T-helper 2 cell treated with Interferon-gamma antibody and Interleukin-4, amounts not matched to agents 5 μg/mL and 100 μg/mL, for 36 hours (primary cell): Measurements from ENCODE around the gene FAM98C.
"Not testable (repeated sequence)": the region's sequence is repeated elsewhere in the genome, so short reads cannot be mapped to it uniquely, and the experiment has no call there.

Source experiments
- DNase-seq: peaks from one replicate; pipeline ENCODE4 v3.0.0; 2021; ENCODE audit warnings: low spot score
- H3K27ac Mint-ChIP-seq: one replicate; pipeline ENCODE4 v1.8.0; 2021; ENCODE audit warnings: mild to moderate bottlenecking, mixed read lengths
- H3K27me3 Mint-ChIP-seq: one replicate; pipeline ENCODE4 v1.8.0; 2021; ENCODE audit warnings: low read depth, mixed read lengths
- H3K36me3 Mint-ChIP-seq: one replicate; pipeline ENCODE4 v1.8.0; 2021; ENCODE audit warnings: low read depth, mixed read lengths
- H3K4me1 Mint-ChIP-seq: one replicate; pipeline ENCODE4 v1.8.0; 2021; ENCODE audit warnings: low read depth, mixed read lengths
- H3K4me3 Mint-ChIP-seq: one replicate; pipeline ENCODE4 v1.8.0; 2022; ENCODE audit warnings: mild to moderate bottlenecking, moderate library complexity, mixed read lengths
- H3K9me3 Mint-ChIP-seq: one replicate; pipeline ENCODE4 v1.8.0; 2021; ENCODE audit warnings: mixed read lengths

Gene FAM98C

DNA sequence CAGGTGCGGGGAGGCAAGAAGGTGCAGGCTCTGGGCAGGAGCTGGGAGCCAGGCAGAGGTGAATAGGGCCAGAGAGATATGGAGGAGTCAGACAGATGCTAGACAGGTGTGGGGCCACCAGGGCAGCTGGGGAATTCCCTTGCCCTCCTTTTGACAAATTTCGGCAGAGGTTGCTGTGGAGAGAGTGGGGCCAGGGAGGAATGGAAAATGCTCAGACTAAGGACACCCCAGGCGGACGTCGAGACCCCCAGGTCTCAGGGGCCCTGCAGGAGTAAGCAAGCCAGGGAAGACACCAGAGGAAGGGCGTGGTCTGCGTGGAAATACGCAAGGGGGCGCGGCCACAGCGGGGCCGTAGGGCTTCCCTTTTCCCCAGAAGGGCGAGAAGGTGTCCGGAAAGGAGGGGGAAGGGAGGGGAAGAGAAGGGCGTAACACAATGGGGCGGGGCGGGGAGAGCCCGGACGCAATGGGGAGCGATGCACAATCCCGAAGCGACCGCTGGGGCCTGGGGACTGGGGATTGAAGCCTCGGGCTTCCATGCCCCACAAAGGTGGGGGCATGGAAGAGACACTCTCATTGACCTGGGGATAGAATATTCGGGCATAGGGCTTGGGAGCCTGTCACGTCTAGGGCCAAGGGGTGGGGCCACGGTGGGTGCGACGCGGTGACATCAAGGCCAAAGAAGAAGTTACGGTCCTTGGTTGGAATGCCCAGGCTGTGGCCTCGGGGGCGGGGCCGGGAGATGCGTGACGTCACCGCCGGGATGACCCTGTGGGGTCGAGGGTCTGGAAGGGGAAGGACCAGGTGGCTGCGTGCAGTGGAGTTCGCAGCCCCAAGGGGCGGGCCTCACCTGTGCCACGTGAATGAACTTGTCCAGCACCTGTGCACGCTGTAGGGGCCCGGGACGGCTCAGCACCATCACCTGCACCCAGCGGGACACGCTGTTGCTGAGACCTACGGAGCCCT is 14.9 kb downstream of the FAM98C start:
- Mint-ChIP-seq H3K36me3 (peaks cover 2% of the 10 kb centered on the region), H3K27me3 (no peaks in the 10 kb centered on the region), H3K27ac (peak overlapping the region; percentile 79), H3K4me3 (peak overlapping the region; percentile 87), H3K4me1 (peaks cover 22% of the 10 kb centered on the region), H3K9me3 (no peaks in the 10 kb centered on the region)
- peak; percentile 63 for DNase-seq

DNA sequence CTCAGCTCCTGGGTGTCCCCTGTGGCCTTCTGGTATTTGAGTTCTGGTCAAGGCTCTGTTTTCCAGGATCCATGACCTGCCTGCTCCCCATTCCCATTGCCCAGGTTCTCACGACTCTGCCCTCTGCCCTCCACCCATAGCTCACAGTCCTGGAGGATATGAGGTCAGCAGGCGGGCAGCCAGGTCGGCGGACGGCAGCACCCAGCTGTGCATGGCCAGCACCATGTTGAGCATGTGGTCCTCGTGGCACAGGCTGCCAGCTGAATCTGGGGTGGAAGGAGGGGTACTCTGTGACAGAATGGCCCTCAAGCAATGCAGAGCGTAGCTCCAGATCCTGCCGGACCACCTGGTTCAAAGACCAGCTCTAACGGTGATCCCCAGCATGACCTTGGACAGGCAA is 18.0 kb downstream of the FAM98C start:
- Mint-ChIP-seq H3K36me3 (peaks cover 2% of the 10 kb centered on the region), H3K9me3 (no peaks in the 10 kb centered on the region), H3K27ac (no peak overlapping the region), H3K27me3 (no peaks in the 10 kb centered on the region), H3K4me1 (peaks cover 25% of the 10 kb centered on the region), H3K4me3 (no peak overlapping the region)
- DNase-seq = no peak

DNA sequence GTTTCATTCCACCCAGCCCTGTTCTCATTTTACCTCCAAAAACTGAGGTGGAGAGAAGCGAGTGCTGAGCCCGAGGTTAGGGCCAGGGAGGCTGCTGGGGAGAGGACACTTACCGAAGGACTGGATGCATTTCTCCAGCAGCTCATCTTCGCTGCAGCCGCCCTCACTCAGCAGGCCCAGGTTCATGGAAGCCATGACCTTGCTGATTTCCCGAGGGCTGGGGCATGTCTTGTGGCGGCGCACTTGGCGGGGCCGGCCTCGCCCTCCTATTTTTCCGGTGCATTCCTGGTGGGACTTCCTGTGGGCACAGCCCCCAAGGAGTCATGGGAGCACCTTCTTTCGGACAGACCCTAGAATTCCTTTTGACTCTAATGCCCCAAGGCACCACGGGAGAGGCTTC is 19.0 kb downstream of the FAM98C start:
- Mint-ChIP-seq H3K9me3 (no peaks in the 10 kb centered on the region), H3K4me1 (peaks cover 26% of the 10 kb centered on the region), H3K36me3 (peaks cover 2% of the 10 kb centered on the region), H3K4me3 (no peak overlapping the region), H3K27ac (no peak overlapping the region), H3K27me3 (no peaks in the 10 kb centered on the region)
- no peak for DNase-seq

DNA sequence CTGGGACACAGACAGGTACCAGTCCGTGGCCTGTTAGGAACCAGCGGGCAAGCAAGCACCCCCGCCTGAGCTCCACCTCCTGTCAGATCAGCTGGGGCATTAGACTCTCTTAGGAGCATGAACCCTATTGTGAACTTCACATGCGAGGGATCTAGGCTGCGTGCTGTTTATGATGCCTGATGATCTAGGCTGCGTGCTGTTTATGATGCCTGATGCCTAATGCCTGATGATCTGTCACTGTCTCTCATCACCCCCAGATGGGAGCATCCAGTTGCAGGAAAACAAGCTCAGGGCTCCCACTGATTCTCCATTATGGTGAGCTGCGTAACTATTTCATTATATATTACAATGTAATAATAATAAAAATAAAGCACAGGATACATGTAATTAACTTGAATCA is 19.5 kb downstream of the FAM98C start:
- H3K36me3 Mint-ChIP-seq = peaks cover 2% of the 10 kb centered on the region
- H3K27me3 Mint-ChIP-seq = no peaks in the 10 kb centered on the region
- no peaks in the 10 kb centered on the region for H3K9me3 Mint-ChIP-seq
- H3K4me1 Mint-ChIP-seq = peaks cover 23% of the 10 kb centered on the region
- no peak overlapping the region for H3K4me3 Mint-ChIP-seq
- no peak overlapping the region for H3K27ac Mint-ChIP-seq
- DNase-seq = no peak

DNA sequence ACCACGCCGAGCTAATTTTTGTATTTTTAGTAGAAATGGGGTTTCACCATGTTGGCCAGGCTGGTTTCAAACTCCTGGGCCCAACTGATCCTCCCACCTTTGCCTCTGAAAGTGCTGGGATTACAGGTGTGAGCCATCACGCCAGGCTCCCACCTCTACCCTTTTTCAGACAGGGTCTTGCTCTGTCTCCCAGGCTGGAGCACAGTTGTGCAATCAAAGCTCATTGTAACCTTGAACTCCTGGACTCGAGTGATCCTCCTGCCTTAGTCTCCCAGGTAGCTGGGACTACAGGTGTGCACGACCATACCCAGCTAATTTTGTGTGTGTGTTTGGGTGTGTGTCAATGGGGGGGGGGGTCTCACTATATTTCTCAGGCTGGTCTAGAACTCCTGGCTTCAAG is 21.4 kb downstream of the FAM98C start:
- Mint-ChIP-seq H3K27me3 (no peaks in the 10 kb centered on the region), H3K27ac (no peak overlapping the region), H3K9me3 (no peaks in the 10 kb centered on the region), H3K36me3 (peaks cover 2% of the 10 kb centered on the region), H3K4me3 (no peak overlapping the region), H3K4me1 (peaks cover 21% of the 10 kb centered on the region)
- DNase-seq = no peak

DNA sequence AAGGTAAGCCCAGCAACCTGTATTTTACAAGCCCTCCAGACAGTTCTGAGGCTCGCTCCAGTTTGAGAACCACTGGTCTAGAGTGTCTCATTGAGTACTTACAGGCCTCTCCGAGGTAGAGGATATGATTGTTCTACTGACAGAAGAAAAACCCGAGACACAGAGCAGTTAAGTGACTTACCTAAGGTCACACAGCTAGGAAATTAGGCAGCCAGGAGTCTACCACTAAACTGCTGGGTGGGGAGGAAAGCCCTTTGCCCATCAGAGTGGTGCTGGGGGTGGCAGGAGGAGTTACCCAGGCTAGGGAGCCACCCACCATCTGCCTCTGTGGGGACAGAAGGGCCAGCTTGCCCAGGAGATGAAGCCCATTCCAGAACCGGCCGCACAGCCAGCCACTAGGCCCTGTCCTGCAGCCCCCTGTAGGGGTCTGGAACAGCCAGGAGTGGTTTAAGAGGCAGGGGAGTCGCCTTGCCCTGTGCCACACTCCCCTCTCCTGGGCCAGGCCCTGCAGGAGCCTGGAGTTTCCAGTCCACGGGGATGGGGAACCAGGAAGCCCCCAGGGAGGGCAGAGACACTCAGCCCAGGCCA is 22.4 kb downstream of the FAM98C start:
- H3K27ac Mint-ChIP-seq = peak overlapping the region; percentile 84
- peaks cover 28% of the 10 kb centered on the region for H3K4me1 Mint-ChIP-seq
- H3K4me3 Mint-ChIP-seq = peak overlapping the region; percentile 80
- no peaks in the 10 kb centered on the region for H3K9me3 Mint-ChIP-seq
- H3K36me3 Mint-ChIP-seq = no peaks in the 10 kb centered on the region
- no peaks in the 10 kb centered on the region for H3K27me3 Mint-ChIP-seq
- DNase-seq = no peak

DNA sequence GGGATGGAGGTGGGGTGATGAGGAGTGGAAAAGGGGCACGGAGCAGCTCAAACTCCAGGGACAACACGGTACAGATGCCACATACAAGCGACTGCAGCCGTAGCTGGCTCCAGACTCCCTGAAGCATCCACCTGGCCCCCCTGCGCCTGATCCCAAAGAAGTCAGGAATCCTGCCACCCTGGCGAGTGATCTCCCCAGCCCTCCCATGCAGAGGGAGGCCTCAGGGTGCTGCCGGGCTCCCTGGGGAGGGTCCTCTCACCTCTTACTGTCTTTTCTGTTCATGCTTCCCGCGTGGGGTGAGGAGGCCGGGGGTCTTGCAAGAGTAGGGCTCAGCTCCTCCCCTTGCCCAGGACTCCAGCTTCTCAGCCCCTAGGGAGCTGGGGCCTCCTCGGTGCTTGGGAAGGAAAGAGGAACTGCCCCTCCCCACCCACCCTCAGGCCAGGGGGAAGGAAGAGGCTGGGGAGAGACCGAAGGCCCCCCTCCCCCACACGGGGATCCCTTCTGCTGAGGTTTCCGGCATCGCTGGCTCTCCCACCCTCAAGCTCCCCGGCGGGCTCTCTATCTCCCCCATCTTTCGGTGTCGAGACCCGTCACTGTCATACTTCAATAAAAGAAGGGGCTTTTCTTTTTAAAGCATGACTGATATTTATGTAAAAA is 23.0 kb downstream of the FAM98C start, which contains the start of gene RASGRP4:
TSS of gene RASGRP4 (minus strand) at position 410 of the 657 bp plus-strand sequence. CDS start at position 282, 128 bp downstream.
- H3K4me3 Mint-ChIP-seq = peak within 1 kb of the TSS; percentile 80
- peaks cover 29% of the 10 kb centered on the region for H3K4me1 Mint-ChIP-seq
- peak within 1 kb of the TSS; percentile 89 for H3K27ac Mint-ChIP-seq
- DNase-seq = peak; percentile 57
- H3K9me3 Mint-ChIP-seq = no peaks in the 10 kb centered on the region
- H3K27me3 Mint-ChIP-seq = no peaks in the 10 kb centered on the region
- no peaks in the 10 kb centered on the region for H3K36me3 Mint-ChIP-seq

DNA sequence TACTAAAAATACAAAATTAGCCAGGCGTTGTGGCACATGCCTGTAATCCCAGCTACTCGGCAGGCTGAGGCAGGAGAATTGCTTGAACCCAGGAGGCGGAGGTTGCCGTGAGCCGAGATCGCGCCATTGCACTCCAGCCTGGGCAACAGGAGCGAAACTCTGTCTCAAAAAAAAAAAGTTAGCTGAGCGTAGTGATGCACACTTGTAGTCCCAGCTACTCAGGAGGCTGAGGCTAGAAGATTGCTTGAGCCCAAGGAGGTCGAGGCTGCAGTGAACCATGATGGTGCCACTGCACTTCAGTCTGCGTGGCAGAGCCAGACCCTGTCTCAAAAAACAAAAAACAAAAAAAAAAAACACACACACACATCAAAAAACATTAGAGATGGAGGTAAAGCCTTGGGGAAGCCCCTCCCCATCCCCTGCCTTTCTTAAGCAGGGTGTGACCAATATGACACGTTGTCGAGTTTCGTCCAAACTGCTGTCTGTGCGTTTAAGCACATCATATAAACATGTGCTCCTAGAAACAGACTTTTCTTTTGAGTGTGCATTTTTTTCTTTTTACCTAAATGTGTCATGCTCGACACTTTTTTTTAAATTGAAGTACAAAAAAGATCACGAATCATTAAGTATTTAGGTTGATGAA is 24.3 kb downstream of the FAM98C start:
- H3K27ac Mint-ChIP-seq = peak overlapping the region; percentile 89
- DNase-seq = peak; percentile 69
- H3K4me3 Mint-ChIP-seq = peak overlapping the region; percentile 78
- not testable (repeated sequence) for H3K9me3 Mint-ChIP-seq, H3K27me3 Mint-ChIP-seq, H3K36me3 Mint-ChIP-seq
- H3K4me1 Mint-ChIP-seq = peaks cover 29% of the 10 kb centered on the region

DNA sequence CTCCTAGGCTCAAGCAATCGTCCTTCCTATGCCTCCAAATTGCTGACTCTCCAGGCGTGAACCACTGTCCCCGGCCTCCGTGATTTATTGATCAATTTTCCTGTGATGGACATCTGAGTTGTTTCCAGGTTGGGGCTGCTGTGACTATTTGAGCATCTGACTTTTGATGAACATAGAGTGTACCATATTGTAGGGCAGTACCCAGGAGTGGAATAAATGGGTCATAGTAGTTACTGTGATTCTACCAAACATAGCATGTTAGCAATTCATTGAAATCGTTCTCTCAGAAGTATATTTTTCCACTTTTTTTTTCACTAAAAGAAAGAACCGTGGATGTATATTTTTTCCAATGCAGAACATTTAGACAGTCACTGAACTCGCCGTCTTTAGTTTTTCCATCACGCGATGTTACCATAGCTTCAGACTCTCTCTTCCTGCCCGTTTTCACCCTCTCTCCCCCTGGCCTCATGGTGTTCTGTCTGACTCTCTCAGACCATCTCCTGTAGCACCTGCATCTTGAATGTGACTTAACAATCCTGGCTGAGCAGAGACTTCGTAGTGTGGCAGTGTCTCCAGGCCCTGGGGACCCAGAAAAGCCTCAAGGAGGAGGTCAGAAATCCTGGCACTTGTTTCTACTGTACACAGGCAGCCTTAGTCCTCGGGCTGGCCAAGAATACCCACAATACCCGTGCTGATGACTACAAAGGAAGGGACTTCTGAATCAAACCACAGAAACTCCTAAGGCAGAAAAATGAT is 26.3 kb downstream of the FAM98C start:
- H3K27ac Mint-ChIP-seq = peak overlapping the region; percentile 95
- H3K4me1 Mint-ChIP-seq = peaks cover 37% of the 10 kb centered on the region
- peak overlapping the region; percentile 67 for H3K4me3 Mint-ChIP-seq
- DNase-seq = peak; percentile 59
- H3K9me3 Mint-ChIP-seq = no peaks in the 10 kb centered on the region
- peaks cover under 1% of the 10 kb centered on the region for H3K27me3 Mint-ChIP-seq
- no peaks in the 10 kb centered on the region for H3K36me3 Mint-ChIP-seq

DNA sequence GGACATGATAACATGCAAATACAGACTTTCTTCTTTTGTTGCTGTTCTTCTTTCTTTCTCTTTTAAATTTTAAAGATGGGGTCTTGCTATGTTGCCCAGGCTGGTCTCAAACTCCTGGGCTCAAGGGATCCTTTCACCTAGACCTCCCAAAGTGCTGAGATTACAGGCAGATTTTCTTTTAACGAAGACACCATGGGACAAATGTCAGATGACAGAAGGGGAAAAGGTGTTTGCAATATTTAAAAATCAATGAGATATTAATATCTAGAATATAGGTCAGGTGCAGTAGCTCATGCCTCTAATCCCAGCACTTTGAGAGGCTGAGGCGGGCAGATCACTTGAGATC is 26.9 kb downstream of the FAM98C start:
- H3K36me3 Mint-ChIP-seq = no peaks in the 10 kb centered on the region
- peaks cover 39% of the 10 kb centered on the region for H3K4me1 Mint-ChIP-seq
- H3K27me3 Mint-ChIP-seq = peaks cover 2% of the 10 kb centered on the region
- no peaks in the 10 kb centered on the region for H3K9me3 Mint-ChIP-seq
- H3K27ac Mint-ChIP-seq = peak overlapping the region; percentile 95
- DNase-seq = no peak
- no peak overlapping the region for H3K4me3 Mint-ChIP-seq

DNA sequence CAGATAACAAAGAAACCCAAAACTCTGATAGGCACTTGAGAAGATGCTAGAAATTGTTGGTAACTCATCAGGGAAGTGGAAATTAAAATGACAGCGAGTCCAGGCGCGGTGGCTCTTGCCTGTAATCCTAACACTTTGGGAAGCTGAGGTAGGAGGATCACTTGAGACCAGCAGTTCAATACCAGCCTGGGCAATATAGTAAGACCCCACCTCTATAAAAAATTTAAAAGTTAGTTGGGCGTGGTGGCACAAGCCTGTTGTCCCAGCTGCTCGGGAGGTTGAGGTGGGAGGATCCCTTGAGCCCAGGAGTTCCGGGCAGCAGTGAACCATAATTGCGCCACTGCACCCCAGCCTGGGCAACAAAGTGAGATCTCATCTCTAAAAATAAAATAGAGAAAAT is 28.0 kb downstream of the FAM98C start:
- peaks cover 2% of the 10 kb centered on the region for H3K27me3 Mint-ChIP-seq
- no peaks in the 10 kb centered on the region for H3K36me3 Mint-ChIP-seq
- no peak overlapping the region for H3K4me3 Mint-ChIP-seq
- peaks cover 36% of the 10 kb centered on the region for H3K4me1 Mint-ChIP-seq
- H3K9me3 Mint-ChIP-seq = no peaks in the 10 kb centered on the region
- no peak for DNase-seq
- no peak overlapping the region for H3K27ac Mint-ChIP-seq

DNA sequence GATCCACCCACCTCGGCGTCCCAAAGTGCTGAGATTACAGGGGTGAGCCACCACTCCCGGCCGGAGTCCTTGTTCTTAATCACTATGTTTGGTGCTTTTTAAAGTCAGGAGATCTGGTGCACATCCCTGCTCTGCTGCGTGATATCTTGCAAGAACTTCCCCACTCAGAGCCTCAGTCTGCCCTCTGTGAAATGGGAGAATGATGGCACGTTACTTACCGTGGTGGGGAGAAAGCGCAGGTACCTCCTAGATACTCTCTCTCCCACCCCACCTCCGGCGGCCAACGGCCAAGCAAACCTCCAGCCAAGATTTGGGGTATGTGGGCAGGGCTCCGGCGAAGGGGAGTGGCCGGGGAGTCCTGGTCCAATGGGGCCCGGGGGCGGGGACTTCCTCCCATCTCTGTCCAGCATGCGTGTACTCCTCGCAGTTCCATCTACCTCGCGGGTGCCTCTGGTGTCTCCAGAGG is 30.4 kb downstream of the FAM98C start, which contains the start of gene RYR1:
TSS of gene RYR1 (plus strand) at position 424 of the 466 bp plus-strand sequence. CDS start 139 bp downstream, outside the sequence.
- Mint-ChIP-seq H3K4me3 (peak within 1 kb of the TSS; percentile 72), H3K9me3 (no peaks in the 10 kb centered on the region), H3K4me1 (peaks cover 23% of the 10 kb centered on the region), H3K27ac (peak within 1 kb of the TSS; percentile 63), H3K27me3 (peaks cover 2% of the 10 kb centered on the region), H3K36me3 (no peaks in the 10 kb centered on the region)
- DNase-seq = peak; percentile 75

DNA sequence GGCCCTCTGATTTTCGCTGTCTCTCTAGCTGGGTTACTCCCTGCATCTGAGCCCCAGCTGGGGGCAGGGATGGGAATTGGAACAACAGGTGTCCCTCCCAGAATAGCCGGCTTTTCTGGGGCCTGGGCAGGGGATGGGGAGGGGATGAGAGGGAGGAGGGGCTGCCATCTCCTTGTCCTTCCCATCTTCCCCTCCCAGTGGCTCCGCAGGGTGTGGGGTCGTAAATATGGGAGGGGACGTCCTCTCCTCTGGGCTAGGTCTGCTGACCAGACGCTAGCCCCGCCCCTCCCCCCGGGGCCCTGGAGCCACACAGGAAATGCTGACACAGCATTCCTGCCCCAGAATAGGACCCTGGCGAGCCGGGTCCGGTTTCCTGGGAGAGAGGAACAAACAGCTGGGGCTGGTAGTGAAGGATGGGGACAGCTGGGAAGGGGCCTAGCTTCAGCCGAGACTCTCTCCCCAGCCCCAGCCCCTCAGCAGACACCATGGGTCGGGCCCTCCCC is 31.7 kb downstream of the FAM98C start:
- DNase-seq = no peak
- peak overlapping the region; percentile 63 for H3K27ac Mint-ChIP-seq
- no peaks in the 10 kb centered on the region for H3K9me3 Mint-ChIP-seq
- H3K27me3 Mint-ChIP-seq = peaks cover 2% of the 10 kb centered on the region
- H3K36me3 Mint-ChIP-seq = no peaks in the 10 kb centered on the region
- peaks cover 14% of the 10 kb centered on the region for H3K4me1 Mint-ChIP-seq
- H3K4me3 Mint-ChIP-seq = peak overlapping the region; percentile 72
